HG03064 (cell line): ENCODE data around the gene STAT3.

ENCODE experiments used
- ATAC-seq: cut with Tn5 transposase; IDR thresholded peaks from one replicate; pipeline ENCODE4 v1.9.1; 2021; ENCODE audit warnings: low read depth; ENCODE audit not compliant: unreplicated experiment

The STAT3 gene

DNA sequence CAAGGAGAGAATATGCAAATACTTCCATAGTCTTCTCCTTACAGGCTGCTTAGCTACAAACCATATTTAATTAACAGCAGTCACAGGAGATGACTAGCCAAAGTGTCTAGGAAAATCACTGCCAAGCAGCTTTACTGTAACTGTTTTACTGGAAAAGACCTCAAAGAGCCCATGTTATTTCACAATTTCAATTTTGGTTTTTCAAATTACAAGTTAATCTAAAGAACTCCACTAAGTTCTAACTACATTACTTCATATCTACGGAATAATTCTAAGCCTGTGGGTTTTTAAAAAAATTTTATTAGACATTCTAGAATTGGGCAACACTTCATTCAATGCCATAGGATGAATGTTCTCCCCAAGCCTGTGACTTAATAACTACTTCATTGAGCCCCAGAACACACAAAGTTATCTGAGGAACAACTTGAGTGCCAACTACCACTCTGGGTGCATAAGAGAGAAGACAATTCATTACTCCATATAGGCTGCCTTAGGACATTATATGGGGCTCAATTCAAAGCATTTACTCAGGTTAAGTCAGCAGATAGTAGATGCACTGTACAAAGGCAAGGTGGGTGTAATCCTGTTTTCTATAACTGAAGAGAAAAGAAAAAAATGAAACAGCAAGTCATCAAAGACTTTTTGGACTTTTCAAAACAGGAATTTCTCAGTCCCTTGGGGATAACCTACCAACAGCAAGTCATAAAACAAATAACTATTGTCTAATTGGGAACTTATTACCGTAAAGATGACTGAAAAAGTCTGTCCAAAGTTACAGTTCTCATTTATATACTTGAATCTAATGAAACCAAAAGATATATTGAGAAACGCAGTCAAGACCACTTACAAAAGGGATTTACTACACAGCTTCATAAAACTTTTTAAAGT lies 33.0 kb downstream of the STAT3 start:
- no peak for ATAC-seq

DNA sequence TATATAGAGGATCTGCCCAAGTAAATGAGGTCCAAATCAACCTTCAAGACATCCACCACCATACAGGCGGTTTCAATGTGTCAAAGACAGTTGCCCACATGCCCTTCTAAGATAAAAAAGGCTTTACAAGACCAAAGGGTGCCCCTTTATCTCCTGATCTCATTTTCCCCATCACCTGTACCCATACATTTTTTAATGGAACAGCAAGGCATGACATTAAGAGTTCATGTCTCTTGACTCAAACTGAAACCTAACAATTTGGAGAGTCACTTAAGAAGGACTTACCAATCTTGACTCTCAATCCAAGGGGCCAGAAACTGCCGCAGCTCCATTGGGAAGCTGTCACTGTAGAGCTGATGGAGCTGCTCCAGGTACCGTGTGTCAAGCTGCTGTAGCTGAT lies 40.1 kb downstream of the STAT3 start:
- ATAC-seq = no peak

DNA sequence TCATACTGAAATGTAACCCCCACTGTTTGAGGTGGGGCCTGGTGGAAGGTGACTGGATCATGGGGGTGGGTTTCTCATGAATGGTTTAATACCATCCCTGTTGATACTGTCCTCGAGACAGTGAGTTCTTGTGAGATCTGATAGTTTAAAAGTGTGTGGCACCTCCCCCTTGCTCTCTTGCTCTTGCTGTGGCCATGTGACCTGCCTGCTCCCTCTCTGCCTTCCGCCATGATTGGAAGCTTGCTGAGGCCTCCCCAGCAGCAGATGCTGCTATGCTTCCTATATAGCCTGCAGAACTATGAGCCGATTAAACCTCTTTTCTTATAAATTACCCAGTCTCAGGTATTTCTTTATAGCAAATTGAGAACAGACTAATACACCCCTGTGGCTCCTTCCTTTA lies 40.6 kb downstream of the STAT3 start:
- ATAC-seq = no peak

DNA sequence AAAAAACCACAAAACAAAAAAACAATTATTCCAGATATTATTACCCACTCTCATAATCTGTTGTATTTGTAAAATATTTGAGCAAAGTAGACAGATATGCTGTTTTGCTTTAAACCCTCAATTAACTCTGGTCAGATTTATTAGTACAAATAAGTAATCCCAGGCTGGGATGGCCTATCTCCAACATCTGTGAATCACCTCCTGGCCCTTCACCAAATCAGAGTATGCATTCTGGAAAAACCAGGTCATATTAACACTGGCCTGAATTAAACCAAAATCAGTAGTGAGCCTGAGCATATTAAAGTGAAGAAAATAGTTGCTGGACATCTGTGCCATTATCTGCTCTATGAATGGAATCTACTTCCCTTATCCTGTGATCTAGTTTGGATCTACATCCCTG lies 41.0 kb downstream of the STAT3 start:
- ATAC-seq = no peak

DNA sequence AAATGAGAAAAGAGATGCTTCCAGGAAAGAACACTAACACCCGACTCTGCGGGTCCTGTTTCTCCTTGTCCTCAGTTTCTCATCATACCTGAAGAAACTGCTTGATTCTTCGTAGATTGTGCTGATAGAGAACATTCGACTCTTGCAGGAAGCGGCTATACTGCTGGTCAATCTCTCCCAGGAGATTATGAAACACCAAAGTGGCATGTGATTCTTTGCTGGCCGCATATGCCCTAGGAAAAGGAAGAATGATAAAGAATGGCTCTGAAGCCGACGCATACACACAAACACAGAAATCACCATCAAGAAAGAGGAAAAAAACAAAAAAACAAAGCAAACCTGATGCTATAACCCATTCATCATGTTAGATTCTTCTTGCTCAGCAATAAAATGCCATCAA lies 41.8 kb downstream of the STAT3 start:
- no peak for ATAC-seq

DNA sequence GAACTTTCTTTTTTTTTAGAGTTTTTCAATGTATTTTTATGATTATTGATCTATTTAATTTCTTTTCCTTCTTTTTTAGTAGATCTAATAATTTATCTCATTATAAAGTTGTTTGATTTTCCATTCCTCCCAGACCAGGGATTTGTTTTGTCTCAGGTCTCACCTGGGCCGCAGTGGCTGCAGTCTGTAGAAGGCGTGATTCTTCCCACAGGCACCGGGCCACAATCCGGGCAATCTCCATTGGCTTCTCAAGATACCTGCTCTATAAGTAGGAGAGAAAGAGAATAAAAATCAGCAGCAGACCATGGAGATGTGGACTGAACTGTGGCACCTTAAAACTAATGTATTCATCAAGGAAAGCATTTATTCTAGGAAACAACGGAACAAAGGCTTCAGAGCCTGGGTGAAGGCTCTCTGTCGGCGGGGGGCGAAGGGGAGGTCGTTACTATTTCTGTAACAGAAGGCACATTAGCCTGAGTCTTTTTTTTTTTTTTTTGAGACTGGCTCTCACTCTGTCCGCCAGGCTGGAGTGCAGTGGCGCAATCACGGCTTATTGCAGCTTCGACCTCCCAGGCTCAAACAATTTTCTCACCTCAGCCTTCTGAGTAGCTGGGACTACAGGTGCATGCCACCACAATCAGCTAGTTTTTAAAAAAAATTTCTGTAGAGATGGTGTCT lies 42.7 kb downstream of the STAT3 start:
- ATAC-seq = no peak

DNA sequence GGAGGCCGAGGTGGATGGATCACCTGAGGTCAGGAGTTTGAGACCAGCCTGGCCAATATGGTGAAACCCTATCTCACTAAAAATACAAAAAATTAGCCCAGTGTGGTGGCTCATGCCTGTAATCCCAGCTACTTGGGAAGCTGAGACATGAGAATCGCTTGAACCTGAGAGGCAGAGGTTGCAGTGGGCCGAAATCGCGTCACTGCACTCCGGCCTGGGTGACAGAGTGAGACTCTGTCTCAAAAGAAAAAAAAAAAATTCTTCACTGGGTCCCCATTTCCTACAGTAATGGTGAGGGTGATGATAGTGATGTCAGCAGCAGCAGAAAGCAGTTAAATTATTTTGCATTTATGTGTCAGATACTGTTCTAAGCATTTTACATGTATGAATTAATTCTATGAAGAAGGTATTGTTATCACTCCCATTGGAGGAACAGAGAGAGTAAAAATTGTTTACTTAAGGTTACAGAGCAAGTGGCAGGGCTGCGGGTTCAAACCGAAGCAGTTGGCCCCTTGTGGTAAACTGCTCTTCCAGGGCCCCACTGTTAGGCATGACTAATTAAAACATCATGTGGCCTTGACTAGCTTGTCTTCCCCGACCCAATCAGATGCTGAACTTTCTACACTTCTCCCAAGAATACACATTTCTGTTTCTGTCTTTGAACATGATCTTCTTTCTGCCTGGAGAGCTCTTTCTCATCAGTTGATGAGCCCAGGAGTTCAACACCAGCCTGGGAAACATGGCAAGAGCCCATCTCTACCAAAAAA lies 45.8 kb downstream of the STAT3 start:
- ATAC-seq = no peak

DNA sequence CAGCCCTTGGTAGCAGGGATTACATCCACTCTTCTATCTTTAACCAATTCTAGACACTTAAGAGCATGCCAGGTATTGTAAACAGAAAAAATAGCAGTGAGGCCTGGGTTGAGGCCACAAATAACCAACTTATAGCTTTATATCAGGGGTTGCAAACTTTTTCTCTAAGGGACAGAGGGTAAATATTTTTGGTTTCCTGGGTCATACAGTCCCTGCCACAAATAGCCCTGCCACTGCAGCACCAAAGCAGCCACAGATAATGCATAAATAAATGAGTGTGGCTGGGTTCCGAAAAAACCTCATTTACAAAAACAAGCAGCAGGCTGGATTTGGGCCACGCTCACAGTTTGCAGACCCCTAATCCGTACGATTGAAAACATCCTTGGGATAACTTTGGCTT lies 46.7 kb downstream of the STAT3 start:
- no peak for ATAC-seq

DNA sequence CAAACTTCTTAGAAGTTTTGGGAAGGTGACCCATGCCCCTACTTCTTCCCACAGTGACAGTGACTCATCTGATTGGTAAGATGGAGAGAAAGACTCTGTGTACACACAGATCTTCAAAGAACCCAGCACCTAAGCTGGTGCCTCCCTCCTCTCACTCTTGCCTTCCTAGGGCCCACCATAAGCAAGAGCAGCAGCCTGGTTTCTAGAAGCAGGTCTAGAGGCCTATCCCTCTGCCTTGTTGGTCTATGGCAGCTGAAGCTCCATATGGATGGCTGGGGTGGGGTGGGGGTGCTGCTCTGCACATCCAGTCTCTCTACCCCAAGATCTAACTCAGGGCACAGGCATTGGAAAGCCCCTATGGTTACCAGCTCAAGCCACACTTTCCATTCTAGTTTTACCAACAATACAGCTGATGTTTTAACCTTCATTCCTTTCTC lies 47.5 kb downstream of the STAT3 start:
- no peak for ATAC-seq

DNA sequence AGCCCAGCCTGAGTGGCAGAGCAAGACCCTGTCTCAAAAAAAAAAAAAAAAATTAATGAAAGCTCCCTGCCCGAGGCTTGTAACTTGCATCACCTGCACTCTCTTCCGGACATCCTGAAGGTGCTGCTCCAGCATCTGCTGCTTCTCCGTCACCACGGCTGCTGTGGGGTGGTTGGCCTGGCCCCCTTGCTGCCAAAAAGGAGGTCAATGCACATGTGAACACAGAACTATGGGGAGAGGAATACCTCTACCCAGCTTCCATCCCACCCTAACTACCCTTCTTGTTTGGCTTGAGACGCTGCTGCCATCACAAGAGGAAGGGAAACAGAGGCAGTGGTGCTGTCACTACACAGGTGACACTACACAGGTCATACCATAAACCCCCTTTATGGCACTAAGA lies 49.0 kb downstream of the STAT3 start:
- no peak for ATAC-seq

DNA sequence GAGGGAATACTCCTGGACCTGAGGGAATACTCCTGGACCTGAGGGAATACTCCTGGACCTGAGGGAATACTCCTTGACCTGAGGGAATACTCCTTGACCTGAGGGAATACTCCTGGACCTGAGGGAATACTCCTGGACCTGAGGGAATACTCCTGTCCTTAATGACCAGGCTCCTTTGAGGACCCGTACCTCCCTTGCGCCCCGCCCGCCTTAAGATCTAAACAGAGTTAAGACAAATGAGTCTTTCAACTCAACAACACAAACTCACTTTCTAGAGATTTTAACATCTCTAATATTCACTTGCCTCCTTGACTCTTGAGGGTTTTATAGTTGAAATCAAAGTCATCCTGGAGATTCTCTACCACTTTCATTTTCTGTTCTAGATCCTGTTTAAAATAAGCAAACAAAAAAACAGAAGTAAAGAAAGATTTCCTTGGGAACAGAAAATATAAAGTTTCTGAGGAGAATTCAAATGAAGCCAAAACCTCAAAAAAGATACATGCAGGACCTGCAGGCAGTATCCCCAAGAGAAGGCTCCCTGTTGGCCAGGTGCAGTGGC lies 49.7 kb downstream of the STAT3 start:
- no peak for ATAC-seq

DNA sequence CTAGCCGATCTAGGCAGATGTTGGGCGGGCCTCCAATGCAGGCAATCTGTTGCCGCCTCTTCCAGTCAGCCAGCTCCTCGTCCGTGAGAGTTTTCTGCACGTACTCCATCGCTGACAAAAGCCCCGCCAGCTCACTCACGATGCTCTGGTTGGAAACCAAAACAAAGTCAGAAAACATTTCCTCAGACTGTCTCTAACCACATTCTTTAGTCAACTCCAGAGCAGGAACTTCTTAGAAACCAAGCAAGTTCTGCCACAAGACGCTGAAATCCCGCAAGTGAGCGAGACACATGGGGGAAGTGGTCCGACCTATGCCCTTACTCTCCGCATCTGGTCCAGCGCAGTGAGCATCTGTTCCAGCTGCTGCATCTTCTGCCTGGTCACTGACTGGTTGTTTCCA lies 50.8 kb downstream of the STAT3 start:
- ATAC-seq = no peak

DNA sequence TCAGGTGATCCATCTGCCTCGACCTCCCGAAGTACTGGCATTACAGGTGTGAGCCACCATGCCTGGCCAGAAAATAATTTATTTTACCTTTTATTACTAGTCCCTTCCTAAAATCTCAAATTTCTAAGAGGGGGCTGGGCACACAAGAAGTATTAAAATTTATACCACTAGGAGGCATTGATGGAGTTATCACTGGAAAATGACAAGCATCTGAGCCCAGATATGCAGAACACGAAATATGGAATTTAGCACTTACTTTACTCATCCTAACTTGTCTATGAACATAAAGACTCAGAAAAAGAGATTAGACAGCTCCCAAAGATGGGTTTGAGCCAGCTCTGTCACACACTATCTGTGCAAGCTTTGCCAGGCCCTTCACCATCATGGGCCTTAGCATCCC lies 53.6 kb downstream of the STAT3 start:
- no peak for ATAC-seq

DNA sequence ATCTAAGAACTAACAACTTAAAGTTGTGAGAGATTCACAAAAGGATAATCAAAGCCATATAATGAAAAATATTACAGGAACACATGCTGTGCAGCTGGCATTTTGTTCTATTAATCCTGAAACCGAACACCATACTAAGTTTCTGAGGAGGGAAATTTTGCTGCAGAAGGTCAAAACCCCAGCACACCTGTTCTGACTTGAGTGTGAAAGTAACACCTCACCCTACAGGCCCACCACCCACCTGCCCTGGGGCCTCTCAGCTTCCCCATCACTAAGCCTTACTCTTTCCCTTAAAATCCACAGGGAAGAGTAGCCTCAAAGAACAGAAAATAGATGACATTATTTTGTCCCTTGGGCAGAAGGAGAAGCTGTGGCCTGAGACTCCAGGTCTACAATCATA lies 55.2 kb downstream of the STAT3 start:
- ATAC-seq = no peak

DNA sequence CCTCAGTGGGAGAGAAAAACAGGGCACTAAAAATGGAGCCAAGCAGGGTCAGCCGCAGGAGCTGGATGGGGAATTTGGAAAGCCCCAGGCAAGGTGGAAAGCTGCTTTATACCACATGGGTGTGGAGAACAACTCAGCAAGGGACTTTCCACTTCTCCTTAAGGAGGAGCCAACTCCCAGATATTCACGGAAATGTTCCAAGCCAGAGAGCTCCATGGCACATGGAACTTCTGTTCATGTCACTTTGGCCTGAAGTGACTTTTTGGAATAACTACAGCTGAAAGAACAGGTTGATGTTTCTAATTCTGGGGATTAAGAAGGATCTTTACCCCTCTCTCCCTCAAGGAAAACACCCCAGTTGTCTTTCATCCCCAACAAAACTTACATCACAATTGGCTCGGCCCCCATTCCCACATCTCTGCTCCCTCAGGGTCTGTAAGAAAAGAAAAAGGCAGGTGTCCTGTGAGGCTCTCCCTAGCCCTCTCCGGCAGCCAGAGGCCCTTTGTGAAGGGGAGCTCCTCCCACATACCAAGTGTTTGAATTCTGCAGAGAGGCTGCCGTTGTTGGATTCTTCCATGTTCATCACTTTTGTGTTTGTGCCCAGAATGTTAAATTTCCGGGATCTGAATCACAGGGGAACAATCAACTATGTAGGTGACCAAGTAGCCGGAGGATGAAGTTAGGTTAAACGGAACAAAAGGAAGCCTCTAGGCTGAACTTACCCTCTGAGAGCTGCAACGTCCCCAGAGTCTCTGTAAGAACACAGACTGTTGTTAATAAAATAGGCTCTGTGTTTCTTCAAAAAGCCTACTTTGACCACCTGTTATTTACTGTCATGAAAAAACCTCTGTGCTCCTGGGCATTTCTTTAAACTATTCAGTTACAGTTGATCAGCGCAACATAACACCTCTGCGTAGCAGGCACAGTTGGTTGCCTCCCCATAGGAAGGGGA lies 58.9 kb downstream of the STAT3 start:
- ATAC-seq = no peak

DNA sequence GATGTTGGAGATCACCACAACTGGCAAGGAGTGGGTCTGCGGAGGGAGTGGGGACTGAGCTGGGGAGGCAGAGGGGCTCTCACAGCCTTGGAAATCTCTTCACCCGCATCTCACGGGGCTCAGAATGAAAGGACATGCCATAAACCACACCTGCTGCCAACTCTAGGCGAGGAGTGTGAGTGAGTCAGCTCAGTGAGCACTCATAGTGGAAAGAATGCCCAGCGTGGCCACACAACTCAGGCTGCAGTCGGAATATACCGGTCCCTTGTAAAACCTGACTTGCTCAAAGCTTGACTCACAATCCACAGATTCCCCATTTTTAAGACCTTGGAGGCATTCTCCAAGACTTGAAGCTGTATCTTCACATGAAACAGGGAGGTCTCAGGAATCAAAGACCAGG lies 63.2 kb downstream of the STAT3 start:
- ATAC-seq = no peak

DNA sequence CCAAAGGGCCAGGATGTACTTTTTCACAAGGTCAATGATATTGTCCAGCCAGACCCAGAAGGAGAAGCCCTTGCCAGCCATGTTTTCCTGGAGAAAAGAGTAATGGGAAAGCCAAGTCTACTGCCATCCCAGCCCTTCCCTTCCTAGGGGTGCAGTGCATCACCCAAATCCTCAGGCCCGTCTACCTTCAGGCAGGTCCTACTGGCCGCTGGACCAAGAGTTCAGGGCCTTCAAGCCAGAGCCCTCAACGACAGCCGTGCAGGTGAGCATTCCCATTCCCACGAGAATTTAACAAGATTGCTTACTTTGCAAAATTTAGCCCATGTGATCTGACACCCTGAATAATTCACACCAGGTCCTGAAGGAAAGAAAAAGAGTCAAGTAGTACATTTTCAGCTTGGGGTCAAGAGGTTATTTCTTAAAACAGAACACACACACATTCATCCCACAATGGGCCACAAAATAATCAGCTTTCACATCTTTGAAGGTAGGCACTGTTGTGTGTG lies 64.9 kb downstream of the STAT3 start:
- ATAC-seq = no peak

DNA sequence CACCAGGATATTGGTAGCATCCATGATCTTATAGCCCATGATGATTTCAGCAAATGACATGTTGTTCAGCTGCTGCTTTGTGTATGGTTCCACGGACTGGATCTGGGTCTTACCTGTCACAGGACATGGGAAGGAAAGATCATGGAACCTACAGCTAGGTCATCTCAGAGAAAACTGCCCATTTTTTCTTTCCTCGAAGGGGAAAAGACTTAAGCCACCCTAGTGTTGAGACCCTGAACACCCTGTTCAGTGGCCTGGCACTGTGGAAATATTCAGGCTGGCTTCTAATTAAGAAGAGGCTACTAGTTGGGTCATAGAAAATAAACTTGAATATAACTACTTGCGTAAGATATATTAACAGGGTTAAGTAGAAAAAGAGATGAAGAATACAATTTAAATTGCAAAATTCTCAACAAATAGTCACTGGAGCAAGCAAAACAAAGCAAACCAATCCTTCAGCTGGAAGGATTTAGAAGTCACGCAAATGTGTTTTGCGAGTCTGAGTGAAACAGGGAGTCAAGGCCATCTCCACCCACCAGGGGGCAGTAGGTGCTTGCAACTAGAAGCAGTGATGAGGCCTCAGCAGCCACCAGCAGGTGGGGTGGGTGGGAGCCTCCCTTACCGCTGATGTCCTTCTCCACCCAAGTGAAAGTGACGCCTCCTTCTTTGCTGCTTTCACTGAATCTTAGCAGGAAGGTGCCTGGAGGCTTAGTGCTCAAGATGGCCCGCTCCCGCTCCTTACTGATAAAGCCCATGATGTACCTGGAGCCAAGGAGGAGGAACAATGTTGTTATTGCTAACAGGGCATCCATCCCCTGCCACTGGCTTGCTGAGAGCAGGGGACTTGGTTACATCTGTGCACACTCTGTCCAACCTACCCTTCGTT lies 65.6 kb downstream of the STAT3 start:
- no peak for ATAC-seq

DNA sequence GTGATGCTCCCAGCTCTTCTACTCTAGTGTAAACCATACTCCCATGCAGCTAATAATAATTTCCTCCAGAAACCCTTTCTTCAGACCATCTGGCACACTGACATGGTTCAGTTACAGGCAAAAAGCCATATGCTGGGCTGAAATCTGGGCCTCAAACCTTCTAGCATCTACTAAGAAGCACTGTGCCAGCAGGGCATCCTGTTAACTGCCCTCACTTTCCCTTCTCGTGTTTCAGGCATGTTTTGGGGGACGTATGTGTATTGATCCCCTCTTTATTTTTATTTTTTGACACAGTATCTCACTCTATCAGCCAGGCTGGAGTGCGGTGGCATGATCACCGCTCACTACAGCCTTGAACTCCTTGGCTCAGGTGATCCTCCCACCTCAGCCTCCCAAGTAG lies 66.7 kb downstream of the STAT3 start:
- ATAC-seq = no peak
